Measurements from ENCODE around the gene SMPD2.
"Not testable (repeated sequence)": the region's sequence is repeated elsewhere in the genome, so short reads cannot be mapped to it uniquely, and the experiment has no call there.

The SMPD2 gene

GRCh38 chr6:109461205-109461604 lies 20.7 kb downstream of the SMPD2 start:
- not testable (repeated sequence) for DNase-seq (ENCODE audit: low read depth in 2 of 2)

GRCh38 chr6:109461733-109462526 lies 21.4 kb downstream of the SMPD2 start:
- no peak for DNase-seq (ENCODE audit: low read depth in 2 of 2)

GRCh38 chr6:109465772-109466171 lies 25.2 kb downstream of the SMPD2 start:
- no peak for DNase-seq (ENCODE audit: low read depth in 2 of 2)

- no peak for DNase-seq (ENCODE audit: low read depth in 2 of 2)
These were observed 25.8 kb downstream of the SMPD2 start for GRCh38 chr6:109466212-109466923.

GRCh38 chr6:109467696-109468095 lies 27.2 kb downstream of the SMPD2 start:
- DNase-seq (ENCODE audit: low read depth in 2 of 2) = no peak

GRCh38 chr6:109469591-109470189 lies 29.2 kb downstream of the SMPD2 start:
- DNase-seq (ENCODE audit: low read depth in 2 of 2) = no peak

- no peak for DNase-seq (ENCODE audit: low read depth in 2 of 2)
These were observed 30.7 kb downstream of the SMPD2 start for GRCh38 chr6:109471105-109471810.

- no peak for DNase-seq (ENCODE audit: low read depth in 2 of 2)
These were observed 31.8 kb downstream of the SMPD2 start for GRCh38 chr6:109472132-109472995.

GRCh38 chr6:109473120-109473519 lies 32.6 kb downstream of the SMPD2 start:
- DNase-seq (ENCODE audit: low read depth in 2 of 2) = no peak

GRCh38 chr6:109474995-109475394 lies 34.5 kb downstream of the SMPD2 start:
- no peak for DNase-seq (ENCODE audit: low read depth in 2 of 2)

GRCh38 chr6:109475625-109476024 lies 35.1 kb downstream of the SMPD2 start:
- no peak for DNase-seq (ENCODE audit: low read depth in 2 of 2)

- DNase-seq (ENCODE audit: low read depth in 2 of 2) = no peak
These were observed 36.7 kb downstream of the SMPD2 start for GRCh38 chr6:109477184-109477583.

- DNase-seq (ENCODE audit: low read depth in 2 of 2) = no peak
These were observed 37.2 kb downstream of the SMPD2 start for GRCh38 chr6:109477725-109478124.

- DNase-seq (ENCODE audit: low read depth in 2 of 2) = no peak
These were observed 37.8 kb downstream of the SMPD2 start for GRCh38 chr6:109478222-109478805.

GRCh38 chr6:109478841-109479624 lies 38.5 kb downstream of the SMPD2 start:
- DNase-seq (ENCODE audit: low read depth in 2 of 2) = no peak

- no peak for DNase-seq (ENCODE audit: low read depth in 2 of 2)
These were observed 40.5 kb downstream of the SMPD2 start for GRCh38 chr6:109480993-109481480.

GRCh38 chr6:109482905-109483734 lies 42.6 kb downstream of the SMPD2 start, which contains the start of gene ZBTB24:
Gene ZBTB24 (minus strand): TSS chr6:109483219. CDS start chr6:109482026, 1,193 bp downstream.
- DNase-seq (ENCODE audit: low read depth in 2 of 2) = peak; percentile 67 to 77

GRCh38 chr6:109483735-109484057 lies 43.2 kb downstream of the SMPD2 start:
- DNase-seq (ENCODE audit: low read depth in 2 of 2) = no peak

- no peak for DNase-seq (ENCODE audit: low read depth in 2 of 2)
These were observed 43.6 kb downstream of the SMPD2 start for GRCh38 chr6:109484122-109484521.
